CD14-positive monocyte (primary cell): ENCODE data around the gene TMEM187. TPM values are rescaled to one million over a fixed set of nuclear protein-coding genes. Genes with fewer than 3 reads are reported as not detected.

ENCODE experiments used
- DNase-seq, 3 donors: peaks; one replicate each; pipeline ENCODE4 v3.0.0-alpha.2; 2011 to 2022
- H2AFZ ChIP-seq: 2 replicates; pipeline ENCODE4 v1.6.0; 2012; ENCODE audit warnings: mild to moderate bottlenecking, low read depth, low read length, inconsistent platforms; ENCODE audit not compliant: insufficient read depth, poor library complexity, severe bottlenecking
- H3K27ac ChIP-seq, 2 donors: 1 replicate in 1 of 2; 2 replicates in 1 of 2; pipeline ENCODE4 v1.5.1; 2012 to 2013; ENCODE audit warnings: low read length in 2 of 2, control low read depth in 1 of 2, inconsistent platforms in 1 of 2, low read depth in 1 of 2, mild to moderate bottlenecking in 1 of 2
- H3K27me3 ChIP-seq, 2 donors: one replicate each; pipeline versions ENCODE4 v1.6.0 to v1.6.1; 2011 to 2013; ENCODE audit warnings: low read length in 2 of 2; ENCODE audit not compliant: control insufficient read depth in 2 of 2, insufficient read depth in 2 of 2
- H3K36me3 ChIP-seq, 2 donors: replicated peaks in 1 of 2; 1 replicate in 1 of 2; 2 replicates in 1 of 2; pipeline versions ENCODE4 v1.5.1 to v1.6.1; 2012 to 2013; ENCODE audit warnings: low read length in 2 of 2, control low read depth in 1 of 2, inconsistent platforms in 1 of 2, mild to moderate bottlenecking in 1 of 2; ENCODE audit not compliant: insufficient read depth in 2 of 2, control insufficient read depth in 1 of 2
- H3K4me1 ChIP-seq, 2 donors: 1 replicate in 1 of 2; 2 replicates in 1 of 2; pipeline versions ENCODE4 v1.5.1 to v1.6.1; 2012 to 2013; ENCODE audit warnings: low read length in 2 of 2, control low read depth in 1 of 2, inconsistent platforms in 1 of 2, mild to moderate bottlenecking in 1 of 2, moderate library complexity in 1 of 2; ENCODE audit not compliant: insufficient read depth in 2 of 2, control insufficient read depth in 1 of 2
- H3K4me2 ChIP-seq: replicated peaks from 2 replicates; pipeline ENCODE3; 2012; ENCODE audit warnings: low read length, moderate library complexity, mild to moderate bottlenecking; ENCODE audit not compliant: poor library complexity, severe bottlenecking; ENCODE audit errors: extremely low read depth
- H3K4me3 ChIP-seq, 3 experiments: fragments of 200-600 bp in 1 of 3; sonication (generic) in 1 of 3; replicated peaks in 1 of 3; 1 replicate in 2 of 3; 2 replicates in 1 of 3; pipeline ENCODE4 v1.5.1; 2011 to 2013; ENCODE audit warnings: low read length in 3 of 3, mild to moderate bottlenecking in 3 of 3, control low read depth in 2 of 3, low read depth in 2 of 3, inconsistent platforms in 1 of 3, moderate library complexity in 1 of 3
- H3K79me2 ChIP-seq: 2 replicates; pipeline ENCODE4 v1.6.0; 2012; ENCODE audit warnings: mild to moderate bottlenecking, control low read depth, inconsistent platforms, low read length, moderate library complexity; ENCODE audit not compliant: insufficient read depth
- H3K9ac ChIP-seq: 2 replicates; pipeline ENCODE4 v1.6.0; 2017; ENCODE audit warnings: low read length, mild to moderate bottlenecking; ENCODE audit not compliant: insufficient read depth, poor library complexity, severe bottlenecking
- H3K9me3 ChIP-seq, 2 donors: replicated peaks in 1 of 2; 1 replicate in 1 of 2; 2 replicates in 1 of 2; pipeline versions ENCODE4 v1.5.1 to v1.6.1; 2012 to 2013; ENCODE audit warnings: low read length in 2 of 2, control low read depth in 1 of 2; ENCODE audit not compliant: control insufficient read depth in 1 of 2, insufficient read depth in 1 of 2
- H4K20me1 ChIP-seq: 2 replicates; pipeline ENCODE4 v1.6.0; 2012; ENCODE audit warnings: mild to moderate bottlenecking, low read length, control low read depth, moderate library complexity; ENCODE audit not compliant: insufficient read depth
- H3K27ac Mint-ChIP-seq, 7 donors: one replicate each; pipeline ENCODE4 v1.8.0; 2020; ENCODE audit warnings: mild to moderate bottlenecking in 7 of 7, mixed read lengths in 7 of 7, moderate library complexity in 6 of 7, inconsistent platforms in 2 of 7
- H3K27me3 Mint-ChIP-seq, 3 donors: one replicate each; pipeline ENCODE4 v1.8.0; 2021 to 2022; ENCODE audit warnings: low read depth in 3 of 3, mild to moderate bottlenecking in 3 of 3, mixed read lengths in 3 of 3, moderate library complexity in 3 of 3, inconsistent platforms in 1 of 3
- H3K36me3 Mint-ChIP-seq, 2 donors: one replicate each; pipeline ENCODE4 v1.8.0; 2020; ENCODE audit warnings: mixed read lengths in 2 of 2, inconsistent platforms in 1 of 2, mild to moderate bottlenecking in 1 of 2
- H3K4me1 Mint-ChIP-seq: one replicate; pipeline ENCODE4 v1.8.0; 2020; ENCODE audit warnings: mild to moderate bottlenecking, mixed read lengths
- H3K4me3 Mint-ChIP-seq, 2 donors: one replicate each; pipeline ENCODE4 v1.8.0; 2020; ENCODE audit warnings: mild to moderate bottlenecking in 2 of 2, mixed read lengths in 2 of 2, moderate library complexity in 1 of 2
- H3K9me3 Mint-ChIP-seq, 7 donors: one replicate each; pipeline ENCODE4 v1.8.0; 2020 to 2022; ENCODE audit warnings: mixed read lengths in 7 of 7, mild to moderate bottlenecking in 6 of 7, moderate library complexity in 6 of 7, inconsistent platforms in 2 of 7
- WGBS: methylation state at CpG from one replicate; pipeline ENCODE4 v1.1.5; 2013; ENCODE audit warnings: missing lambda C conversion rate; ENCODE audit not compliant: insufficient coverage; 5-methylcytosine and 5-hydroxymethylcytosine counted together
- intact Hi-C, 2 donors: fragments of 100-400 bp; cut with micrococcal nuclease; formaldehyde crosslinking; loops; one replicate each; pipeline versions ENCODE4 v1.15.0 to v1.15.1; 2023
- polyA plus RNA-seq, 3 donors: library from polyadenylated mRNA; depleted of rRNA in 1 of 3; unstranded in 2 of 3; stranded (reverse) in 1 of 3; fragments of 300-500 nt in 2 of 3; fragments of >200 nt in 1 of 3; fragmentation: Illumina TruSeq in 2 of 3; gene quantifications; 1 replicate in 2 of 3; 2 replicates in 1 of 3; pipeline ENCODE4 v1.2.3, GENCODE V29; 2012 to 2021
- TF ChIP-seq, protein P1 (sequence below): fragments of 200-600 bp; IDR thresholded peaks from one replicate; pipeline ENCODE4 v1.8.0; 2022; ENCODE audit warnings: antibody characterized with exemption, mild to moderate bottlenecking

Gene TMEM187
- polyA plus RNA-seq, 3 donors: 2.8 to 10.3 (median 4.9) TPM

DNA sequence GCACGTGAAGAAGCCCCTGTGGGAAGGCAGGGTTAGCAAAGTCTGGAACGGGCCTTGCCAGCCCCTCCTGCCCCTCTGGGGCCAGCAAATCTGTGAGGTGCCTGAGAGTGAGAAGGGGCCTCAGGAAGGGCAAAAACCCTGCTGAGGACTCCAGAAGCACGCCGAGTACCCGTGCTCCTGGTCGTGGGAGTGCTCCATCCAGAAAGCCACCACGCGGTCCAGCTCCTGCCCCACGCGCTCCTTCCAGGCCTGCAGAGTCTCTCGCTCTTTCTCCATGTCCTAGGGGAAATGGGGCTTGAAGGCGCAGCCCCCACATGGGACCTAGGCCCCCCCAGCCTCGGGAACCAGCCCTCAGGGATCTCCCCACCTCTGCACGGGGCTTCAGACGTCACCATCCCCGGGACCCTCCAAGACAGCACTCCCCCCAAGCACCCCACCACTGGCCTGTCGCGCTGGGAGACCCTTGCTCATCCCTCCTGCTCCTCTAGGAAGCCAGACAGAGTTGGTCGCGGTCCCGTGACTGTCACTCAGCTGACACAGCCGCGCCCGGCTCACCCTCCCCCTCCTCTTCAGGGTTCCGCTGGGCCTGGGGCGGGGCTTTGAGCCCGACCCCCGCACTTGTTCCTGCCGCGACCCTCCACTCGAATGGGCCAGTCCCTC lies 28.3 kb upstream of the TMEM187 start, which contains the start of gene RENBP:
RENBP (minus strand) TSS at position 504 of the 660 bp plus-strand sequence; CDS start at position 471, 33 bp downstream.
- Mint-ChIP-seq H3K9me3 (peaks cover 0 to 12% (median 0%) of the 10 kb centered on the region in 7 donors), H3K4me3 (peak within 1 kb of the TSS; percentile 79 to 93), H3K4me1 (peaks cover 42% of the 10 kb centered on the region), H3K36me3 (peaks cover 10 to 29% of the 10 kb centered on the region in 2 donors), H3K27ac (peak within 1 kb of the TSS; percentile 76 to 96 (median 92)), H3K27me3 (peaks cover 0 to 32% (median 1%) of the 10 kb centered on the region in 3 donors)
- no peaks in the 10 kb centered on the region for H3K9me3 ChIP-seq
- TF ChIP-seq, protein P1, sequence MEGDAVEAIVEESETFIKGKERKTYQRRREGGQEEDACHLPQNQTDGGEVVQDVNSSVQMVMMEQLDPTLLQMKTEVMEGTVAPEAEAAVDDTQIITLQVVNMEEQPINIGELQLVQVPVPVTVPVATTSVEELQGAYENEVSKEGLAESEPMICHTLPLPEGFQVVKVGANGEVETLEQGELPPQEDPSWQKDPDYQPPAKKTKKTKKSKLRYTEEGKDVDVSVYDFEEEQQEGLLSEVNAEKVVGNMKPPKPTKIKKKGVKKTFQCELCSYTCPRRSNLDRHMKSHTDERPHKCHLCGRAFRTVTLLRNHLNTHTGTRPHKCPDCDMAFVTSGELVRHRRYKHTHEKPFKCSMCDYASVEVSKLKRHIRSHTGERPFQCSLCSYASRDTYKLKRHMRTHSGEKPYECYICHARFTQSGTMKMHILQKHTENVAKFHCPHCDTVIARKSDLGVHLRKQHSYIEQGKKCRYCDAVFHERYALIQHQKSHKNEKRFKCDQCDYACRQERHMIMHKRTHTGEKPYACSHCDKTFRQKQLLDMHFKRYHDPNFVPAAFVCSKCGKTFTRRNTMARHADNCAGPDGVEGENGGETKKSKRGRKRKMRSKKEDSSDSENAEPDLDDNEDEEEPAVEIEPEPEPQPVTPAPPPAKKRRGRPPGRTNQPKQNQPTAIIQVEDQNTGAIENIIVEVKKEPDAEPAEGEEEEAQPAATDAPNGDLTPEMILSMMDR: no peak
- peak within 1 kb of the TSS; percentile 39 to 80 (median 80) for H3K4me3 ChIP-seq
- H3K4me1 ChIP-seq: peaks cover 45 to 63% of the 10 kb centered on the region in 2 donors
- peak within 1 kb of the TSS; percentile 77 for H3K9ac ChIP-seq
- peaks cover 28% of the 10 kb centered on the region for H3K79me2 ChIP-seq
- no peaks in the 10 kb centered on the region for H3K27me3 ChIP-seq
- H2AFZ ChIP-seq: peak within 1 kb of the TSS; percentile 61
- H4K20me1 ChIP-seq: peaks cover 62% of the 10 kb centered on the region
- H3K4me2 ChIP-seq: peak within 1 kb of the TSS; percentile 78
- intact Hi-C loops: no loop called here
- DNase-seq: peak; percentile 60 to 67 (median 66)
- H3K36me3 ChIP-seq: peaks cover 19 to 20% of the 10 kb centered on the region in 2 donors
- 4% methylated on average over 16 of the region's 31 CpGs for WGBS
- peak within 1 kb of the TSS; percentile 72 to 90 for H3K27ac ChIP-seq

DNA sequence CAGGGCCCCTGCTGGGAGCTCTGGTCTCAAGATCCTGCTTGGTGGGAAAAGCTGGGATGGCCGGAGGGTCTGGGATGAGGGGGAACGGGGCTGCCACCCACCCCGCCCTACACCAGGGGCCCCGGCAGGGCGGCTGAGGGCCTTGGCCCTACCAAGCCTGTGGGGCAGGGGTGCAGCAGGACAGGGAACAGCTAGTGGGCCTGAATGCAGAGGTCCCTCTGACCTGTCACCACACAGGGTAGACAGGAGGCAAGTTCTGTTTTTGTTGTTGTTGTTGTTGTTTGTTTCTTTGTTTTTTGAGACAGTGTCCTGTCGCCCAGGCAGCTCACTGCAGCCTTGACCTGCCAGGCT lies 27.8 kb upstream of the TMEM187 start:
- H3K4me3 Mint-ChIP-seq: peak overlapping the region; percentile 79 to 93
- H3K27ac ChIP-seq: peak overlapping the region; percentile 38 to 90

More for the DNA sequence above, 27.8 kb upstream of the TMEM187 start:
- Histone ChIP-seq H2AFZ (peak overlapping the region; percentile 61), H3K4me3 (peak overlapping the region; percentile 39 to 80 (median 80)), H3K79me2 (peaks cover 28% of the 10 kb centered on the region), H4K20me1 (peaks cover 62% of the 10 kb centered on the region), H3K27me3 (no peaks in the 10 kb centered on the region), H3K36me3 (peaks cover 19 to 20% of the 10 kb centered on the region in 2 donors), H3K9ac (peak overlapping the region; percentile 77), H3K4me2 (peak overlapping the region; percentile 78), H3K9me3 (no peaks in the 10 kb centered on the region), H3K4me1 (peaks cover 45 to 63% of the 10 kb centered on the region in 2 donors)
- peaks cover 43% of the 10 kb centered on the region for H3K4me1 Mint-ChIP-seq
- peak overlapping the region in 5 of 7 donors; percentile 35 to 96 (median 90) for H3K27ac Mint-ChIP-seq
- intact Hi-C loops: no loop called here
- DNase-seq: no peak
- H3K9me3 Mint-ChIP-seq: peaks cover 0 to 12% (median 0%) of the 10 kb centered on the region in 7 donors
- WGBS: 60% methylated on average over 1 of the region's 6 CpGs
- TF ChIP-seq, protein P1: no peak
- H3K27me3 Mint-ChIP-seq: peaks cover 0 to 28% (median 1%) of the 10 kb centered on the region in 3 donors
- peaks cover 12 to 29% of the 10 kb centered on the region in 2 donors for H3K36me3 Mint-ChIP-seq
